CD8-positive, alpha-beta memory T cell (primary cell): ENCODE measurements around the gene RASGRP2. TPM values are rescaled to one million over a fixed set of nuclear protein-coding genes. Genes with fewer than 3 reads are reported as not detected.
A peak's percentile ranks its signal among the peaks of the same experiment; 100 is the strongest.

Experiments used
- CTCF ChIA-PET: fragments of 350-600 bp; sonication (Branson Sonifier 250); formaldehyde crosslinking; loops from one replicate; lab custom pipeline; 2021; ENCODE audit warnings: antibody characterized with exemption; lab: Charles Lee
- POLR2A ChIA-PET: fragments of 350-600 bp; sonication (Branson Sonifier 250); formaldehyde crosslinking; loops from one replicate; lab custom pipeline; 2021; ENCODE audit warnings: antibody characterized with exemption; lab: Charles Lee
- DNase-seq, 5 donors: peaks; one replicate each; pipeline versions ENCODE4 v3.0.0 to v3.0.0-alpha.2; 2020 to 2022; ENCODE audit warnings: mixed read lengths in 1 of 5
- H3K27ac ChIP-seq: one replicate; pipeline ENCODE4 v1.7.0; 2013; ENCODE audit warnings: low read depth, mild to moderate bottlenecking, low read length, moderate library complexity
- H3K27me3 ChIP-seq: 2 replicates; pipeline ENCODE4 v1.7.0; 2013; ENCODE audit warnings: low read length, mild to moderate bottlenecking; ENCODE audit not compliant: insufficient read depth, poor library complexity, severe bottlenecking
- H3K36me3 ChIP-seq: 2 replicates; pipeline ENCODE4 v1.7.0; 2013; ENCODE audit warnings: mild to moderate bottlenecking, low read length, moderate library complexity; ENCODE audit not compliant: insufficient read depth
- H3K4me1 ChIP-seq: 2 replicates; pipeline ENCODE4 v1.7.0; 2013; ENCODE audit warnings: mild to moderate bottlenecking, low read length, moderate library complexity; ENCODE audit not compliant: insufficient read depth
- H3K4me3 ChIP-seq: 2 replicates; pipeline ENCODE4 v1.7.0; 2013; ENCODE audit warnings: mild to moderate bottlenecking, low read length
- H3K9me3 ChIP-seq: 2 replicates; pipeline ENCODE4 v1.7.0; 2013; ENCODE audit warnings: mild to moderate bottlenecking, low read length
- H3K27ac Mint-ChIP-seq, 8 donors: one replicate each; pipeline ENCODE4 v1.8.0; 2020 to 2021; ENCODE audit warnings: mixed read lengths in 8 of 8, mild to moderate bottlenecking in 6 of 8, inconsistent platforms in 3 of 8, moderate library complexity in 3 of 8
- H3K27me3 Mint-ChIP-seq, 2 donors: one replicate each; pipeline ENCODE4 v1.8.0; 2020 to 2021; ENCODE audit warnings: mixed read lengths in 2 of 2, mild to moderate bottlenecking in 1 of 2, moderate library complexity in 1 of 2
- H3K36me3 Mint-ChIP-seq, 3 donors: one replicate each; pipeline ENCODE4 v1.8.0; 2020 to 2021; ENCODE audit warnings: mixed read lengths in 3 of 3, inconsistent platforms in 1 of 3, mild to moderate bottlenecking in 1 of 3
- H3K4me1 Mint-ChIP-seq, 3 donors: one replicate each; pipeline ENCODE4 v1.8.0; 2020 to 2021; ENCODE audit warnings: mixed read lengths in 3 of 3, inconsistent platforms in 1 of 3, mild to moderate bottlenecking in 1 of 3
- H3K4me3 Mint-ChIP-seq, 7 donors: one replicate each; pipeline ENCODE4 v1.8.0; 2020 to 2021; ENCODE audit warnings: mixed read lengths in 7 of 7, mild to moderate bottlenecking in 6 of 7, moderate library complexity in 4 of 7, inconsistent platforms in 2 of 7
- H3K9me3 Mint-ChIP-seq, 5 donors: one replicate each; pipeline ENCODE4 v1.8.0; 2020 to 2022; ENCODE audit warnings: mixed read lengths in 5 of 5, mild to moderate bottlenecking in 3 of 5, moderate library complexity in 2 of 5, inconsistent platforms in 1 of 5
- polyA plus RNA-seq: library from polyadenylated mRNA; unstranded; fragments of 300-500 nt; fragmentation: Illumina TruSeq; gene quantifications from one replicate; pipeline ENCODE4 v1.2.3, GENCODE V29; 2021
- total RNA-seq, 2 experiments: library from RNA; stranded (reverse); gene quantifications; one replicate each; pipeline ENCODE4 v1.2.3, GENCODE V29; 2021

The RASGRP2 gene
- total and polyA plus RNA-seq, 3 experiments from 2014 or later, result 30.2 to 145 (median 33.5) TPM

- H3K4me3 Mint-ChIP-seq, result peak overlapping the region in 1 of 7 donors; percentile 54
- no peak overlapping the region for H3K27ac Mint-ChIP-seq
- no peak overlapping the region for H3K4me3 ChIP-seq
- no peaks in the 10 kb centered on the region for H3K36me3 Mint-ChIP-seq
- H3K36me3 ChIP-seq, result no peaks in the 10 kb centered on the region
- H3K27me3 ChIP-seq, result peaks cover 34% of the 10 kb centered on the region
- H3K4me1 ChIP-seq, result peaks cover 6% of the 10 kb centered on the region
- H3K27me3 Mint-ChIP-seq, result peaks cover 42 to 73% of the 10 kb centered on the region in 2 donors
- CTCF ChIA-PET, result interaction anchor here (0.8 kb wide), 1 partner anchor 31 kb away, joined by 3 read pairs; no protein-coding TSS in a partner anchor
- H3K9me3 Mint-ChIP-seq, result no peaks in the 10 kb centered on the region
- DNase-seq, result no peak
- H3K27ac ChIP-seq, result no peak overlapping the region
- POLR2A ChIA-PET, result no interaction called here
- H3K9me3 ChIP-seq, result no peaks in the 10 kb centered on the region
- peaks cover 6 to 10% (median 6%) of the 10 kb centered on the region in 3 donors for H3K4me1 Mint-ChIP-seq
Measured at GRCh38 chr11:64719406-64719805, 24.5 kb downstream of the RASGRP2 start.

- Mint-ChIP-seq H3K36me3 (no peaks in the 10 kb centered on the region), H3K27ac (no peak overlapping the region), H3K4me3 (no peak overlapping the region), H3K9me3 (peaks cover 0 to 3% (median 0%) of the 10 kb centered on the region in 5 donors), H3K4me1 (peaks cover 5 to 9% (median 5%) of the 10 kb centered on the region in 3 donors), H3K27me3 (peaks cover 46 to 80% of the 10 kb centered on the region in 2 donors)
- Histone ChIP-seq H3K9me3 (no peaks in the 10 kb centered on the region), H3K27me3 (peaks cover 40% of the 10 kb centered on the region), H3K4me1 (peaks cover 3% of the 10 kb centered on the region), H3K4me3 (no peak overlapping the region), H3K36me3 (no peaks in the 10 kb centered on the region), H3K27ac (no peak overlapping the region)
- no peak for DNase-seq
- ChIA-PET CTCF (no interaction called here), POLR2A (no interaction called here)
Measured at GRCh38 chr11:64718780-64719124, 25.2 kb downstream of the RASGRP2 start.

GRCh38 chr11:64718084-64718779 lies 25.7 kb downstream of the RASGRP2 start:
- CTCF ChIA-PET, result interaction anchor here (2.0 kb wide), 1 partner anchor 29 kb away, joined by 4 read pairs; no protein-coding TSS in a partner anchor
- Mint-ChIP-seq H3K9me3 (peaks cover 0 to 3% (median 0%) of the 10 kb centered on the region in 5 donors), H3K4me3 (peak overlapping the region in 1 of 7 donors; percentile 72), H3K4me1 (peaks cover 3 to 5% (median 5%) of the 10 kb centered on the region in 3 donors), H3K27me3 (peaks cover 47 to 80% of the 10 kb centered on the region in 2 donors), H3K27ac (no peak overlapping the region), H3K36me3 (no peaks in the 10 kb centered on the region)
- DNase-seq, result no peak
- Histone ChIP-seq H3K9me3 (no peaks in the 10 kb centered on the region), H3K27ac (no peak overlapping the region), H3K4me3 (no peak overlapping the region), H3K36me3 (no peaks in the 10 kb centered on the region), H3K27me3 (peaks cover 40% of the 10 kb centered on the region), H3K4me1 (no peaks in the 10 kb centered on the region)
- POLR2A ChIA-PET, result no interaction called here

- no peak overlapping the region for H3K27ac Mint-ChIP-seq
- H3K4me1 ChIP-seq, result peaks cover 3% of the 10 kb centered on the region
- DNase-seq, result no peak
- H3K27me3 ChIP-seq, result peaks cover 38% of the 10 kb centered on the region
- peaks cover 0 to 3% (median 0%) of the 10 kb centered on the region in 5 donors for H3K9me3 Mint-ChIP-seq
- ChIA-PET CTCF (interaction anchor here (2.0 kb wide), 1 partner anchor 28 kb away, joined by 4 read pairs; no protein-coding TSS in a partner anchor), POLR2A (no interaction called here)
- H3K27ac ChIP-seq, result no peak overlapping the region
- no peak overlapping the region for H3K4me3 Mint-ChIP-seq
- no peaks in the 10 kb centered on the region for H3K36me3 ChIP-seq
- peaks cover 3 to 9% (median 5%) of the 10 kb centered on the region in 3 donors for H3K4me1 Mint-ChIP-seq
- H3K4me3 ChIP-seq, result no peak overlapping the region
- H3K36me3 Mint-ChIP-seq, result no peaks in the 10 kb centered on the region
- H3K27me3 Mint-ChIP-seq, result peaks cover 46 to 81% of the 10 kb centered on the region in 2 donors
- no peaks in the 10 kb centered on the region for H3K9me3 ChIP-seq
Measured at GRCh38 chr11:64717268-64717578, 26.7 kb downstream of the RASGRP2 start.

GRCh38 chr11:64716473-64717267 lies 27.3 kb downstream of the RASGRP2 start:
- Mint-ChIP-seq H3K4me3 (no peak overlapping the region), H3K36me3 (no peaks in the 10 kb centered on the region), H3K27me3 (peaks cover 50 to 81% of the 10 kb centered on the region in 2 donors), H3K27ac (peak overlapping the region in 1 of 8 donors; percentile 38), H3K9me3 (peaks cover 0 to 3% (median 0%) of the 10 kb centered on the region in 5 donors), H3K4me1 (peaks cover 5 to 14% (median 9%) of the 10 kb centered on the region in 3 donors)
- CTCF ChIA-PET, result interaction anchor here (2.0 kb wide), 1 partner anchor 28 kb away, joined by 4 read pairs; no protein-coding TSS in a partner anchor
- DNase-seq, result no peak
- peaks cover 41% of the 10 kb centered on the region for H3K27me3 ChIP-seq
- no peaks in the 10 kb centered on the region for H3K9me3 ChIP-seq
- H3K27ac ChIP-seq, result no peak overlapping the region
- no peak overlapping the region for H3K4me3 ChIP-seq
- POLR2A ChIA-PET, result no interaction called here
- no peaks in the 10 kb centered on the region for H3K36me3 ChIP-seq
- H3K4me1 ChIP-seq, result peaks cover 8% of the 10 kb centered on the region

- DNase-seq, result no peak
- Histone ChIP-seq H3K4me3 (no peak overlapping the region), H3K9me3 (no peaks in the 10 kb centered on the region), H3K4me1 (peaks cover 8% of the 10 kb centered on the region), H3K27ac (no peak overlapping the region), H3K27me3 (peaks cover 48% of the 10 kb centered on the region), H3K36me3 (no peaks in the 10 kb centered on the region)
- ChIA-PET CTCF (interaction anchor here (2.0 kb wide), 1 partner anchor 27 kb away, joined by 4 read pairs; no protein-coding TSS in a partner anchor), POLR2A (no interaction called here)
- no peak overlapping the region for H3K4me3 Mint-ChIP-seq
- peaks cover 0 to 3% (median 0%) of the 10 kb centered on the region in 5 donors for H3K9me3 Mint-ChIP-seq
- H3K4me1 Mint-ChIP-seq, result peaks cover 5 to 20% (median 13%) of the 10 kb centered on the region in 3 donors
- no peaks in the 10 kb centered on the region for H3K36me3 Mint-ChIP-seq
- peaks cover 47 to 81% of the 10 kb centered on the region in 2 donors for H3K27me3 Mint-ChIP-seq
- no peak overlapping the region for H3K27ac Mint-ChIP-seq
Measured at GRCh38 chr11:64715756-64716472, 28.0 kb downstream of the RASGRP2 start.

- peaks cover 0 to 2% (median 0%) of the 10 kb centered on the region in 3 donors for H3K36me3 Mint-ChIP-seq
- ChIA-PET CTCF (no interaction called here), POLR2A (no interaction called here)
- peak overlapping the region in 4 of 7 donors; percentile 11 to 55 (median 35) for H3K4me3 Mint-ChIP-seq
- Histone ChIP-seq H3K4me1 (peaks cover 8% of the 10 kb centered on the region), H3K9me3 (no peaks in the 10 kb centered on the region), H3K27me3 (peaks cover 56% of the 10 kb centered on the region), H3K27ac (no peak overlapping the region), H3K4me3 (no peak overlapping the region), H3K36me3 (no peaks in the 10 kb centered on the region)
- H3K4me1 Mint-ChIP-seq, result peaks cover 5 to 24% (median 17%) of the 10 kb centered on the region in 3 donors
- H3K27ac Mint-ChIP-seq, result no peak overlapping the region
- DNase-seq, result no peak
- H3K27me3 Mint-ChIP-seq, result peaks cover 53 to 83% of the 10 kb centered on the region in 2 donors
- peaks cover 0 to 3% (median 0%) of the 10 kb centered on the region in 5 donors for H3K9me3 Mint-ChIP-seq
Measured at GRCh38 chr11:64715110-64715509, 28.8 kb downstream of the RASGRP2 start.
